Measurements from ENCODE around the gene ARHGEF1. TPM values are rescaled to one million over a fixed set of nuclear protein-coding genes. Genes with fewer than 3 reads are reported as not detected.

The ARHGEF1 gene
- total RNA-seq, 1 donor from 2014 or later, result 112 TPM

- DNase-seq (ENCODE audit: extremely low read depth, low read depth, low spot score), result no peak
Measured at GRCh38 chr19:41915776-41916414, 32.9 kb downstream of the ARHGEF1 start.

- no peak for DNase-seq (ENCODE audit: extremely low read depth, low read depth, low spot score)
Measured at GRCh38 chr19:41917676-41918075, 34.7 kb downstream of the ARHGEF1 start.

- DNase-seq (ENCODE audit: extremely low read depth, low read depth, low spot score), result no peak
Measured at GRCh38 chr19:41918095-41918494, 35.1 kb downstream of the ARHGEF1 start.

GRCh38 chr19:41918653-41919244 is 35.8 kb downstream of the ARHGEF1 start:
- DNase-seq (ENCODE audit: extremely low read depth, low read depth, low spot score), result no peak

- no peak for DNase-seq (ENCODE audit: extremely low read depth, low read depth, low spot score)
Measured at GRCh38 chr19:41919948-41920712, 37.1 kb downstream of the ARHGEF1 start.

- DNase-seq (ENCODE audit: extremely low read depth, low read depth, low spot score), result no peak
Measured at GRCh38 chr19:41920882-41921576, 38.0 kb downstream of the ARHGEF1 start.

GRCh38 chr19:41921577-41922576 is 38.9 kb downstream of the ARHGEF1 start:
- no peak for DNase-seq (ENCODE audit: extremely low read depth, low read depth, low spot score)

GRCh38 chr19:41922585-41922984 is 39.6 kb downstream of the ARHGEF1 start:
- DNase-seq (ENCODE audit: extremely low read depth, low read depth, low spot score), result no peak

GRCh38 chr19:41923045-41923788 is 40.2 kb downstream of the ARHGEF1 start:
- no peak for DNase-seq (ENCODE audit: extremely low read depth, low read depth, low spot score)

GRCh38 chr19:41924151-41925145 is 41.5 kb downstream of the ARHGEF1 start:
- no peak for DNase-seq (ENCODE audit: extremely low read depth, low read depth, low spot score)

GRCh38 chr19:41925208-41926003 is 42.4 kb downstream of the ARHGEF1 start:
- no peak for DNase-seq (ENCODE audit: extremely low read depth, low read depth, low spot score)

- no peak for DNase-seq (ENCODE audit: extremely low read depth, low read depth, low spot score)
Measured at GRCh38 chr19:41926028-41926762, 43.2 kb downstream of the ARHGEF1 start.

GRCh38 chr19:41926763-41927496 is 43.9 kb downstream of the ARHGEF1 start:
- DNase-seq (ENCODE audit: extremely low read depth, low read depth, low spot score), result no peak

GRCh38 chr19:41927497-41928192 is 44.7 kb downstream of the ARHGEF1 start:
- no peak for DNase-seq (ENCODE audit: extremely low read depth, low read depth, low spot score)

- DNase-seq (ENCODE audit: extremely low read depth, low read depth, low spot score), result no peak
Measured at GRCh38 chr19:41928221-41928683, 45.3 kb downstream of the ARHGEF1 start, which contains the start of gene ERFL. Gene ERFL (minus strand): TSS chr19:41928449. CDS start chr19:41912919, 15,530 bp downstream.

All from glomerular endothelial cell (primary cell).